Vagina (tissue), 2 donors: ENCODE data around the gene CHMP3. TPM values are rescaled to one million over a fixed set of nuclear protein-coding genes. Genes with fewer than 3 reads are reported as not detected.

Source experiments
- DNase-seq, 2 donors: peaks; one replicate each; pipeline ENCODE4 v3.0.0-alpha.2; 2017; ENCODE audit errors: extremely low spot score in 2 of 2
- H3K27ac ChIP-seq: fragments of 200-600 bp; sonication (generic); one replicate; pipeline ENCODE4 v1.5.1; 2019
- H3K27me3 ChIP-seq: fragments of 200-600 bp; sonication (generic); one replicate; pipeline ENCODE4 v1.5.1; 2019
- H3K36me3 ChIP-seq, 2 donors: fragments of 200-600 bp; sonication (generic); one replicate each; pipeline ENCODE4 v1.5.1; 2017 to 2019
- H3K4me1 ChIP-seq: fragments of 200-600 bp; sonication (generic); one replicate; pipeline ENCODE4 v1.5.1; 2019
- H3K4me3 ChIP-seq, 2 donors: fragments of 200-600 bp; sonication (generic); 1 replicate in 1 of 2; 2 replicates in 1 of 2; pipeline ENCODE4 v1.5.1; 2016 to 2019
- H3K9me3 ChIP-seq: fragments of 200-600 bp; sonication (generic); one replicate; pipeline ENCODE4 v1.5.1; 2019
- CTCF ChIP-seq, 3 experiments: fragments of 450-650 bp in 2 of 3; fragments of 200-600 bp in 1 of 3; sonication (generic) in 1 of 3; IDR thresholded peaks; one replicate each; pipeline ENCODE4 v1.5.1; 2017 to 2019; ENCODE audit warnings: antibody characterized with exemption in 3 of 3, mild to moderate bottlenecking in 2 of 3, moderate library complexity in 2 of 3
- POLR2A ChIP-seq, 2 donors: fragments of 450-650 bp; IDR thresholded peaks; one replicate each; pipeline ENCODE4 v1.6.1; 2017; ENCODE audit warnings: antibody characterized with exemption in 2 of 2, mild to moderate bottlenecking in 2 of 2, moderate library complexity in 2 of 2
- POLR2AphosphoS5 ChIP-seq, 2 donors: sonication (generic); formaldehyde crosslinking; IDR thresholded peaks; one replicate each; pipeline ENCODE4 v1.9.0; 2017; ENCODE audit warnings: antibody characterized with exemption in 2 of 2, mild to moderate bottlenecking in 2 of 2, low read depth in 1 of 2; ENCODE audit not compliant: insufficient read depth in 1 of 2
- intact Hi-C: fragments of 100-400 bp; cut with DNase I; formaldehyde crosslinking; loops from one replicate; pipeline ENCODE4 v1.15.1; 2023
- total RNA-seq: library from RNA; depleted of rRNA; stranded (reverse); fragments of >200 nt; gene quantifications from one replicate; pipeline ENCODE4 v1.2.3, GENCODE V29; 2016

Gene CHMP3
- total RNA-seq, 1 donor from 2014 or later, result 49.6 TPM

- Histone ChIP-seq H3K4me3 (no peak overlapping the region), H3K27me3 (no peaks in the 10 kb centered on the region), H3K27ac (no peak overlapping the region), H3K4me1 (peaks cover 19% of the 10 kb centered on the region), H3K9me3 (no peaks in the 10 kb centered on the region), H3K36me3 (peaks cover 0 to 77% of the 10 kb centered on the region in 2 donors)
- no peak for TF ChIP-seq POLR2AphosphoS5 (IDR thresholded peaks at IDR 0.05; ENCODE audit: insufficient read depth in 1 of 2, low read depth in 1 of 2)
- no peak for TF ChIP-seq POLR2A (IDR thresholded peaks at IDR 0.05)
- no peak for TF ChIP-seq CTCF (IDR thresholded peaks at IDR 0.05)
- DNase-seq, result no peak
- intact Hi-C loops, result no loop called here
Measured at GRCh38 chr2:86487062-86487461, 76.2 kb downstream of the CHMP3 start.

DNA sequence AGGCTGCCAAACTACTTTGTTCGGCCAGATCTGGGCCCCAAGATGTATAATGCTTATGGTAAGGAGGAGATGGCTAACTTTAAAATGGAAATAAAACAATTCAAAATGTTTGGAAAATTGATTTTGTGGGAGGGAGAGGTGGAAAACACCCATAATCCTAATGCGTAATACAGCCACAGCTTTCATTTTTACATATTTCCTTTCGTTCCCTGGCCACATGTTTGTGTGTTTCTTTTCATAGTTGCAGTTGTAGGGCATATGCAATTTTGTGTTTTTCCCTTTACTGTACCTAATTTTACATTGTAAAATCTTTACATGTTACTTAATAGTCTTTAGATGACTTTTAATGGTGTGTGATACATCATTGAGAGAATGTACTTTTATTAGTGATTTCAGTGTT is 77.4 kb downstream of the CHMP3 start:
- no peak for DNase-seq
- no peak for TF ChIP-seq POLR2AphosphoS5 (IDR thresholded peaks at IDR 0.05; ENCODE audit: insufficient read depth in 1 of 2, low read depth in 1 of 2)
- no peaks in the 10 kb centered on the region for H3K27me3 ChIP-seq
- peaks cover 19% of the 10 kb centered on the region for H3K4me1 ChIP-seq
- intact Hi-C loops, result no loop called here
- no peak overlapping the region for H3K4me3 ChIP-seq
- H3K27ac ChIP-seq, result no peak overlapping the region
- H3K9me3 ChIP-seq, result no peaks in the 10 kb centered on the region
- peaks cover 0 to 77% of the 10 kb centered on the region in 2 donors for H3K36me3 ChIP-seq

DNA sequence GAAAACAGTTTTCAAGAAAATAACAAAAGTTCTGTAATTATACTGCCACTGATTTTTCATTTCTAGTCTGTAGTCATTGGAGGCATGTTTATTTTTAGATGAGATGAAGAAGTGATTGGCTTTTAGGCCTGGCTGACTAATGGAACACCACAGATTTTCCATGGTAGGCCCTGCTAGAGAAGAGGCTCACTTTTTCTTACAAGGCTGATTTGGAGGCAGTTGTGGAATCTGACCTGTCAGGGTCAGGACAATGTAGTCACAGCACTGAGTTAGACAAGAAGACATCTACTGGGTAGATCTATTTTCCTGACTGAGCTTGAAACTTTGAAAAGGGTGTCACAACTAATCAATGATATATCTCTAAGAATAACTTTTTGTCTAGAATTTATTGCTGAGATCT is 78.1 kb downstream of the CHMP3 start:
- Histone ChIP-seq H3K4me1 (peaks cover 19% of the 10 kb centered on the region), H3K27ac (no peak overlapping the region), H3K9me3 (no peaks in the 10 kb centered on the region), H3K4me3 (no peak overlapping the region), H3K36me3 (peaks cover 0 to 75% of the 10 kb centered on the region in 2 donors), H3K27me3 (no peaks in the 10 kb centered on the region)
- TF ChIP-seq CTCF (IDR thresholded peaks at IDR 0.05) (no peak), POLR2AphosphoS5 (IDR thresholded peaks at IDR 0.05; ENCODE audit: insufficient read depth in 1 of 2, low read depth in 1 of 2) (no peak), POLR2A (IDR thresholded peaks at IDR 0.05) (no peak)
- DNase-seq, result no peak
- intact Hi-C loops, result no loop called here

GRCh38 chr2:86484385-86484784 is 78.9 kb downstream of the CHMP3 start:
- Histone ChIP-seq H3K36me3 (peaks cover 0 to 77% of the 10 kb centered on the region in 2 donors), H3K27me3 (no peaks in the 10 kb centered on the region), H3K4me1 (peaks cover 12% of the 10 kb centered on the region), H3K4me3 (no peak overlapping the region), H3K9me3 (no peaks in the 10 kb centered on the region), H3K27ac (no peak overlapping the region)
- DNase-seq, result no peak
- TF ChIP-seq CTCF (IDR thresholded peaks at IDR 0.05) (no peak), POLR2A (IDR thresholded peaks at IDR 0.05) (no peak), POLR2AphosphoS5 (IDR thresholded peaks at IDR 0.05; ENCODE audit: insufficient read depth in 1 of 2, low read depth in 1 of 2) (no peak)
- intact Hi-C loops, result no loop called here

DNA sequence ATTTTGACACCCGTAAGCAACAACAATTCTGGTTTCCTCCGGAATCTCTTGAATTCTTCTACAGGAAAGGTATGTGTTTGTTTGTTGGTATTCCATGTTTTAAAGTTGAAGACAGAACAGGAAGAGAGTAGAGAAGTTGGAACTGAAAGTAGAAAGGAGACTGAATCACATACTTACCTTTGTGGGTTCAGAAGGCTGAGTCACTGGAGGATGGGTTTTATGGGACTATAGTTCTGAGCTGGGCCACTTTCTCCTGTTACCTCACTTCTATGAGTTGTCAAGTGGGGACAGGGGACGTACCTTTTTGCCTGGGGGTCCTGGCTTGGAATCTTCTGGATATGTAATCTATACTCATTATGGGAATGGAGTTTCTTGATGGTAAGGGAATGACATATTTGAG is 81.2 kb downstream of the CHMP3 start:
- intact Hi-C loops, result no loop called here
- Histone ChIP-seq H3K27me3 (no peaks in the 10 kb centered on the region), H3K9me3 (no peaks in the 10 kb centered on the region), H3K4me3 (no peak overlapping the region), H3K4me1 (peaks cover 10% of the 10 kb centered on the region), H3K27ac (no peak overlapping the region), H3K36me3 (peaks cover 0 to 89% of the 10 kb centered on the region in 2 donors)
- no peak for DNase-seq
- TF ChIP-seq POLR2AphosphoS5 (IDR thresholded peaks at IDR 0.05; ENCODE audit: insufficient read depth in 1 of 2, low read depth in 1 of 2), result no peak
- TF ChIP-seq CTCF (IDR thresholded peaks at IDR 0.05), result no peak
- no peak for TF ChIP-seq POLR2A (IDR thresholded peaks at IDR 0.05)
